Activated CD4-positive, alpha-beta T cell treated with anti-CD3 and anti-CD28 coated beads for 36 hours (primary cell): ENCODE data around the gene CSF2RB. TPM values are rescaled to one million over a fixed set of nuclear protein-coding genes. Genes with fewer than 3 reads are reported as not detected.

ENCODE experiments used
- ATAC-seq: fragments of 200-7000 bp; cut with Tn5 transposase; one replicate; pipeline ENCODE4 v1.10.0; 2021; ENCODE audit warnings: mild to moderate bottlenecking, moderate library complexity
- CTCF ChIA-PET: fragments of 350-600 bp; sonication (Branson Sonifier 250); formaldehyde crosslinking; loops from one replicate; lab custom pipeline; 2021; ENCODE audit warnings: antibody characterized with exemption; lab: Charles Lee
- POLR2A ChIA-PET: fragments of 350-600 bp; sonication (Branson Sonifier 250); formaldehyde crosslinking; loops from one replicate; lab custom pipeline; 2021; ENCODE audit warnings: antibody characterized with exemption, inconsistent platforms; lab: Charles Lee
- DNase-seq: peaks from one replicate; pipeline ENCODE4 v3.0.0-alpha.2; 2020
- H3K27ac Mint-ChIP-seq: one replicate; pipeline ENCODE4 v1.8.0; 2021; ENCODE audit warnings: mixed read lengths
- H3K27me3 Mint-ChIP-seq: one replicate; pipeline ENCODE4 v1.8.0; 2021; ENCODE audit warnings: mixed read lengths
- H3K36me3 Mint-ChIP-seq: one replicate; pipeline ENCODE4 v1.8.0; 2021; ENCODE audit warnings: low read depth, mixed read lengths
- H3K4me1 Mint-ChIP-seq: one replicate; pipeline ENCODE4 v1.8.0; 2021; ENCODE audit warnings: mixed read lengths
- H3K4me3 Mint-ChIP-seq: one replicate; pipeline ENCODE4 v1.8.0; 2021; ENCODE audit warnings: mild to moderate bottlenecking, moderate library complexity, mixed read lengths
- H3K9me3 Mint-ChIP-seq: one replicate; pipeline ENCODE4 v1.8.0; 2021; ENCODE audit warnings: low read depth, mixed read lengths
- intact Hi-C, 2 experiments: fragments of 100-400 bp; cut with DNase I in 1 of 2; cut with micrococcal nuclease in 1 of 2; formaldehyde crosslinking; loops; one replicate each; pipeline versions ENCODE4 v1.14.2 to v1.15.1; 2022 to 2024; cut with DNase I, micrococcal nuclease
- total RNA-seq, 2 experiments: library from RNA; stranded (reverse); gene quantifications; one replicate each; pipeline ENCODE4 v1.2.3, GENCODE V29; 2021

CSF2RB gene
- total RNA-seq, 2 experiments from 2014 or later = 0.30 to 0.54 TPM

GRCh38 chr22:36930041-36930935, 16.9 kb downstream of the CSF2RB start:
- ATAC-seq (no peak), DNase-seq (no peak)
- Mint-ChIP-seq H3K4me1 (no peaks in the 10 kb centered on the region), H3K4me3 (no peak overlapping the region), H3K27me3 (no peaks in the 10 kb centered on the region), H3K9me3 (no peaks in the 10 kb centered on the region), H3K36me3 (no peaks in the 10 kb centered on the region), H3K27ac (no peak overlapping the region)
- ChIA-PET POLR2A (no interaction called here), CTCF (interaction anchor here (0.6 to 1.6 kb wide), 2 partner anchors 16 to 1501 kb away, joined by 3 read pairs; no protein-coding TSS in a partner anchor)
- intact Hi-C loops = no loop called here

- ATAC-seq (no peak), DNase-seq (no peak)
- no peaks in the 10 kb centered on the region for H3K9me3 Mint-ChIP-seq
- no peak overlapping the region for H3K27ac Mint-ChIP-seq
- ChIA-PET CTCF (interaction anchor here (0.7 to 1.6 kb wide), 3 partner anchors 9 to 46 kb away, joined by 3 read pairs; no protein-coding TSS in a partner anchor), POLR2A (no interaction called here)
- H3K27me3 Mint-ChIP-seq = no peaks in the 10 kb centered on the region
- H3K36me3 Mint-ChIP-seq = no peaks in the 10 kb centered on the region
- no peak overlapping the region for H3K4me3 Mint-ChIP-seq
- intact Hi-C loops = no loop called here
- H3K4me1 Mint-ChIP-seq = no peaks in the 10 kb centered on the region
Measured at GRCh38 chr22:36931446-36931845, 18.0 kb downstream of the CSF2RB start.

- ChIA-PET CTCF (interaction anchor here (0.6 to 0.7 kb wide), 2 partner anchors 36 to 658 kb away, joined by 3 read pairs; no protein-coding TSS in a partner anchor), POLR2A (no interaction called here)
- intact Hi-C loops = no loop called here
- H3K9me3 Mint-ChIP-seq = no peaks in the 10 kb centered on the region
- ATAC-seq (no peak), DNase-seq (no peak)
- H3K27me3 Mint-ChIP-seq = no peaks in the 10 kb centered on the region
- no peak overlapping the region for H3K4me3 Mint-ChIP-seq
- no peak overlapping the region for H3K27ac Mint-ChIP-seq
- H3K36me3 Mint-ChIP-seq = no peaks in the 10 kb centered on the region
- H3K4me1 Mint-ChIP-seq = no peaks in the 10 kb centered on the region
Measured at GRCh38 chr22:36933629-36934417, 20.4 kb downstream of the CSF2RB start.

GRCh38 chr22:36934418-36935312, 21.2 kb downstream of the CSF2RB start:
- no peaks in the 10 kb centered on the region for H3K36me3 Mint-ChIP-seq
- intact Hi-C loops = no loop called here
- CTCF ChIA-PET = no interaction called here
- no peaks in the 10 kb centered on the region for H3K9me3 Mint-ChIP-seq
- H3K27ac Mint-ChIP-seq = no peak overlapping the region
- no peaks in the 10 kb centered on the region for H3K4me1 Mint-ChIP-seq
- H3K4me3 Mint-ChIP-seq = no peak overlapping the region
- no peaks in the 10 kb centered on the region for H3K27me3 Mint-ChIP-seq
- POLR2A ChIA-PET = no interaction called here
- DNase-seq (no peak), ATAC-seq (no peak)

GRCh38 chr22:36935313-36935610, 21.8 kb downstream of the CSF2RB start:
- Mint-ChIP-seq H3K27ac (no peak overlapping the region), H3K4me1 (no peaks in the 10 kb centered on the region), H3K27me3 (no peaks in the 10 kb centered on the region), H3K36me3 (no peaks in the 10 kb centered on the region), H3K4me3 (no peak overlapping the region), H3K9me3 (no peaks in the 10 kb centered on the region)
- ATAC-seq (no peak), DNase-seq (no peak)
- POLR2A ChIA-PET = no interaction called here
- intact Hi-C loops = no loop called here
- CTCF ChIA-PET = no interaction called here

- POLR2A ChIA-PET = no interaction called here
- CTCF ChIA-PET = interaction anchor here (0.6 kb wide), 1 partner anchor 33 kb away, joined by 3 read pairs; no protein-coding TSS in a partner anchor
- Mint-ChIP-seq H3K36me3 (no peaks in the 10 kb centered on the region), H3K27ac (no peak overlapping the region), H3K4me1 (no peaks in the 10 kb centered on the region), H3K4me3 (no peak overlapping the region), H3K27me3 (no peaks in the 10 kb centered on the region), H3K9me3 (no peaks in the 10 kb centered on the region)
- DNase-seq = no peak
- no peak for ATAC-seq
- intact Hi-C loops = no loop called here
Measured at GRCh38 chr22:36935694-36936093, 22.3 kb downstream of the CSF2RB start.

GRCh38 chr22:36936362-36937116, 23.1 kb downstream of the CSF2RB start:
- H3K4me1 Mint-ChIP-seq = peaks cover 5% of the 10 kb centered on the region
- CTCF ChIA-PET = no interaction called here
- no peaks in the 10 kb centered on the region for H3K27me3 Mint-ChIP-seq
- POLR2A ChIA-PET = no interaction called here
- DNase-seq (no peak), ATAC-seq (no peak)
- H3K36me3 Mint-ChIP-seq = no peaks in the 10 kb centered on the region
- no peak overlapping the region for H3K4me3 Mint-ChIP-seq
- H3K27ac Mint-ChIP-seq = no peak overlapping the region
- no peaks in the 10 kb centered on the region for H3K9me3 Mint-ChIP-seq
- intact Hi-C loops = no loop called here

GRCh38 chr22:36937319-36938027, 24.0 kb downstream of the CSF2RB start:
- ChIA-PET CTCF (no interaction called here), POLR2A (no interaction called here)
- Mint-ChIP-seq H3K9me3 (no peaks in the 10 kb centered on the region), H3K4me1 (peaks cover 5% of the 10 kb centered on the region), H3K4me3 (no peak overlapping the region), H3K27me3 (peaks cover 2% of the 10 kb centered on the region), H3K36me3 (no peaks in the 10 kb centered on the region), H3K27ac (no peak overlapping the region)
- DNase-seq (no peak), ATAC-seq (no peak)
- intact Hi-C loops = no loop called here

GRCh38 chr22:36938028-36938425, 24.6 kb downstream of the CSF2RB start:
- Mint-ChIP-seq H3K4me1 (peaks cover 5% of the 10 kb centered on the region), H3K27ac (no peak overlapping the region)
- POLR2A ChIA-PET = no interaction called here

GRCh38 chr22:36938886-36939285, 25.5 kb downstream of the CSF2RB start:
- H3K9me3 Mint-ChIP-seq = no peaks in the 10 kb centered on the region
- no peak overlapping the region for H3K27ac Mint-ChIP-seq

More at GRCh38 chr22:36938028-36938425, 24.6 kb downstream of the CSF2RB start:
- H3K36me3 Mint-ChIP-seq = no peaks in the 10 kb centered on the region
- peaks cover 2% of the 10 kb centered on the region for H3K27me3 Mint-ChIP-seq
- no peaks in the 10 kb centered on the region for H3K9me3 Mint-ChIP-seq
- ATAC-seq (no peak), DNase-seq (no peak)
- H3K4me3 Mint-ChIP-seq = no peak overlapping the region
- CTCF ChIA-PET = no interaction called here
- intact Hi-C loops = no loop called here

More at GRCh38 chr22:36938886-36939285, 25.5 kb downstream of the CSF2RB start:
- intact Hi-C loops = no loop called here
- H3K36me3 Mint-ChIP-seq = no peaks in the 10 kb centered on the region
- ChIA-PET CTCF (no interaction called here), POLR2A (no interaction called here)
- H3K27me3 Mint-ChIP-seq = peaks cover 3% of the 10 kb centered on the region
- H3K4me3 Mint-ChIP-seq = no peak overlapping the region
- ATAC-seq (no peak), DNase-seq (no peak)
- H3K4me1 Mint-ChIP-seq = peaks cover 5% of the 10 kb centered on the region
